Bronchial epithelial cell (primary cell): ENCODE measurements around the gene ADAMTS17. TPM values are rescaled to one million over a fixed set of nuclear protein-coding genes. Genes with fewer than 3 reads are reported as not detected.
"Not testable (repeated sequence)": the region's sequence is repeated elsewhere in the genome, so short reads cannot be mapped to it uniquely, and the experiment has no call there.

ENCODE experiments used
- DNase-seq: peaks from one replicate; pipeline ENCODE4 v3.0.0-alpha.2; 2010; ENCODE audit warnings: low read depth
- FAIRE-seq: peaks from 2 replicates; lab custom pipeline; 2011; peaks lifted over from hg19 to GRCh38; lab: Jason Lieb, UNC
- H3K27me3 ChIP-seq: 2 replicates; pipeline ENCODE4 v1.5.1; 2011; ENCODE audit warnings: low read length; ENCODE audit not compliant: control insufficient read depth, insufficient read depth
- H3K36me3 ChIP-seq: 2 replicates; pipeline ENCODE4 v1.5.1; 2011; ENCODE audit warnings: low read length; ENCODE audit not compliant: control insufficient read depth, insufficient read depth
- H3K4me3 ChIP-seq: 2 replicates; pipeline ENCODE4 v1.5.1; 2011; ENCODE audit warnings: mild to moderate bottlenecking, low read depth, low read length, control low read depth
- CTCF ChIP-seq: IDR thresholded peaks from 2 replicates; pipeline ENCODE4 v1.5.1; 2011; ENCODE audit warnings: mild to moderate bottlenecking, moderate library complexity, low read length, control low read depth, inconsistent platforms; ENCODE audit not compliant: insufficient read depth, severe bottlenecking
- total RNA-seq: library from RNA; depleted of rRNA; stranded (reverse); fragments of >200 nt; gene quantifications from 2 replicates; pipeline ENCODE4 v1.2.1, GENCODE V29; 2014

The ADAMTS17 gene
- total RNA-seq, 1 donor from 2014 or later: 1.1 TPM

GRCh38 chr15:100092034-100092433 lies 249.7 kb downstream of the ADAMTS17 start:
- FAIRE-seq: no peak
- no peak for DNase-seq
- Histone ChIP-seq H3K27me3 (peaks cover 2% of the 10 kb centered on the region), H3K36me3 (no peaks in the 10 kb centered on the region), H3K4me3 (no peak overlapping the region)
- no peak for TF ChIP-seq CTCF

- no peak for FAIRE-seq
- no peak for TF ChIP-seq CTCF
Observed at GRCh38 chr15:100090411-100090810, 251.4 kb downstream of the ADAMTS17 start.

GRCh38 chr15:100084042-100084821 lies 257.5 kb downstream of the ADAMTS17 start:
- not testable (repeated sequence) for FAIRE-seq, H3K4me3 ChIP-seq, H3K27me3 ChIP-seq, H3K36me3 ChIP-seq, DNase-seq

More at GRCh38 chr15:100090411-100090810, 251.4 kb downstream of the ADAMTS17 start:
- peaks cover 1% of the 10 kb centered on the region for H3K27me3 ChIP-seq
- H3K4me3 ChIP-seq: no peak overlapping the region
- no peak for DNase-seq
- H3K36me3 ChIP-seq: no peaks in the 10 kb centered on the region

GRCh38 chr15:100083572-100083971 lies 258.2 kb downstream of the ADAMTS17 start:
- no peak for DNase-seq
- TF ChIP-seq CTCF: no peak
- H3K4me3 ChIP-seq: no peak overlapping the region
- FAIRE-seq: no peak
- no peaks in the 10 kb centered on the region for H3K36me3 ChIP-seq
- H3K27me3 ChIP-seq: peaks cover 3% of the 10 kb centered on the region

GRCh38 chr15:100082761-100083402 lies 258.9 kb downstream of the ADAMTS17 start:
- H3K4me3 ChIP-seq: no peak overlapping the region
- peaks cover 3% of the 10 kb centered on the region for H3K27me3 ChIP-seq
- H3K36me3 ChIP-seq: no peaks in the 10 kb centered on the region
- no peak for TF ChIP-seq CTCF
- FAIRE-seq: no peak
- DNase-seq: no peak

- H3K4me3 ChIP-seq: no peak overlapping the region
- no peak for DNase-seq
- no peak for FAIRE-seq
Observed at GRCh38 chr15:100081454-100081853, 260.3 kb downstream of the ADAMTS17 start.

More at GRCh38 chr15:100081454-100081853, 260.3 kb downstream of the ADAMTS17 start:
- no peak for TF ChIP-seq CTCF
- Histone ChIP-seq H3K36me3 (no peaks in the 10 kb centered on the region), H3K27me3 (peaks cover 3% of the 10 kb centered on the region)
